Panc1 (cell line): ENCODE measurements around the gene ABCC3. TPM values are rescaled to one million over a fixed set of nuclear protein-coding genes. Genes with fewer than 3 reads are reported as not detected.
A peak's percentile ranks its signal among the peaks of the same experiment; 100 is the strongest.

Experiments
- ATAC-seq: fragments of 200-7000 bp; cut with Tn5 transposase; 2 replicates; pipeline ENCODE4 v1.9.1; 2020; ENCODE audit warnings: mild to moderate bottlenecking, moderate library complexity
- BruUV-seq: library from RNA; stranded (reverse); fragments of 400-500 nt; replicated peaks from 2 replicates; lab custom pipeline; 2021; lab: Mats Ljungman, UMichigan
- CTCF ChIA-PET: fragments of 300-600 bp; sonication (Branson Sonifier 250); formaldehyde crosslinking; loops from one replicate; lab custom pipeline; 2022; ENCODE audit warnings: antibody characterized with exemption; lab: Charles Lee
- POLR2A ChIA-PET: fragments of 300-600 bp; sonication (Branson Sonifier 250); formaldehyde crosslinking; loops from one replicate; lab custom pipeline; 2022; ENCODE audit warnings: antibody characterized with exemption; lab: Charles Lee
- DNase-seq: peaks from one replicate; pipeline ENCODE4 v3.0.0-alpha.2; 2010; ENCODE audit warnings: low read depth, low spot score
- H3K27ac ChIP-seq: 2 replicates; pipeline ENCODE4 v1.5.1; 2011; ENCODE audit warnings: mild to moderate bottlenecking, low read length, inconsistent platforms
- H3K27me3 ChIP-seq: fragments of 200-500 bp; sonication (Bioruptor generic); 2 replicates; pipeline ENCODE4 v1.6.0; 2014; ENCODE audit warnings: low read length, inconsistent platforms; ENCODE audit not compliant: control insufficient read depth, insufficient read depth
- H3K36me3 ChIP-seq: fragments of 200-500 bp; sonication (Bioruptor generic); 2 replicates; pipeline ENCODE4 v1.5.1; 2014; ENCODE audit warnings: inconsistent platforms, mild to moderate bottlenecking, low read length, moderate library complexity; ENCODE audit not compliant: control insufficient read depth, insufficient read depth
- H3K4me1 ChIP-seq: 2 replicates; pipeline ENCODE4 v1.5.1; 2011; ENCODE audit warnings: inconsistent platforms, mild to moderate bottlenecking, low read length, moderate library complexity; ENCODE audit not compliant: control insufficient read depth, insufficient read depth
- H3K4me3 ChIP-seq, 2 experiments: 2 replicates each; pipeline ENCODE4 v1.5.1; 2011 to 2012; ENCODE audit warnings: low read depth in 2 of 2, low read length in 2 of 2, mild to moderate bottlenecking in 2 of 2, inconsistent platforms in 1 of 2, moderate library complexity in 1 of 2
- H3K9me3 ChIP-seq: fragments of 200-500 bp; sonication (Bioruptor generic); 2 replicates; pipeline ENCODE4 v1.5.1; 2014; ENCODE audit warnings: low read depth, mild to moderate bottlenecking, inconsistent platforms, low read length, moderate library complexity; ENCODE audit not compliant: control insufficient read depth, insufficient read depth
- POLR2AphosphoS5 ChIP-seq: IDR thresholded peaks from 2 replicates; pipeline ENCODE4 v1.6.1; 2012; ENCODE audit warnings: mild to moderate bottlenecking, low read depth, low read length, moderate library complexity
- SIN3A ChIP-seq: IDR thresholded peaks from 2 replicates; pipeline ENCODE4 v1.6.1; 2012; ENCODE audit warnings: low read depth, mild to moderate bottlenecking, low read length, moderate library complexity, borderline replicate concordance; ENCODE audit not compliant: insufficient read depth
- TCF7L2 ChIP-seq: IDR thresholded peaks from 2 replicates; pipeline ENCODE4 v1.6.1; 2011; ENCODE audit warnings: mild to moderate bottlenecking, low read depth, low read length, inconsistent platforms
- in situ Hi-C: cut with HindIII; loops from 2 replicates; pipeline ENCODE4 v1.10.0; 2016; ENCODE audit warnings: low sequenced_read_pairs, low pct_unique_long_range_greater_than_20kb
- intact Hi-C: fragments of 100-400 bp; cut with micrococcal nuclease; formaldehyde crosslinking; loops from one replicate; pipeline ENCODE4 v1.10.0; 2022; ENCODE audit not compliant: unreplicated experiment
- total RNA-seq: library from RNA; stranded (reverse); gene quantifications from one replicate; pipeline ENCODE4 v1.2.1, GENCODE V29; 2021; ENCODE audit not compliant: unreplicated experiment
- TF ChIP-seq, protein P1 (sequence below): fragments of 450-650 bp; IDR thresholded peaks from 2 replicates; pipeline ENCODE4 v1.5.1; 2017; ENCODE audit warnings: mild to moderate bottlenecking
- TF ChIP-seq, protein P2 (sequence below), 2 experiments: IDR thresholded peaks; 2 replicates each; pipeline ENCODE4 v1.6.1; 2011 to 2012; ENCODE audit warnings: low read depth in 2 of 2, control low read depth in 1 of 2, low read length in 1 of 2, mild to moderate bottlenecking in 1 of 2, moderate library complexity in 1 of 2; ENCODE audit not compliant: insufficient read depth in 1 of 2

ABCC3 gene
- total RNA-seq, 1 experiment from 2014 or later: 128 TPM

DNA sequence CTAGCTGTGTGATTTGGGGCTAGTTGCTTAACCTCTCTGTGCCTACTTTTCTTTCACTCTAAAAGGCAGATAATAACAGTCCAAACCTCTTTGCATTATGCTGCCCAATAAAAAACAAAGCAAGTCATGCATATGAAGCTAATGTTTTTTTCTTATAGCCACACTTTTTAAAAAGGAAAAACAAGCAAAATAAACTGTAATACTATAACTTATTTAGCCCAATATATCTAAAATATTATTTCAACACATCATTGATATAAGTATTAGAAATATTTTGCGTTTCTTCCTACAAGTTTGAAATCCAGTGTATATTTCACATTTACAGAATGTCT is 50.6 kb downstream of the ABCC3 start:
- POLR2A ChIA-PET: interaction anchor here (1.7 kb wide), 1 partner anchor 46 kb away, joined by 4 read pairs; no protein-coding TSS in a partner anchor
- peaks cover 55% of the 10 kb centered on the region for H3K4me1 ChIP-seq
- H3K9me3 ChIP-seq: no peaks in the 10 kb centered on the region
- TF ChIP-seq POLR2AphosphoS5 (no peak), TCF7L2 (no peak), SIN3A (no peak)
- TF ChIP-seq, protein P1, sequence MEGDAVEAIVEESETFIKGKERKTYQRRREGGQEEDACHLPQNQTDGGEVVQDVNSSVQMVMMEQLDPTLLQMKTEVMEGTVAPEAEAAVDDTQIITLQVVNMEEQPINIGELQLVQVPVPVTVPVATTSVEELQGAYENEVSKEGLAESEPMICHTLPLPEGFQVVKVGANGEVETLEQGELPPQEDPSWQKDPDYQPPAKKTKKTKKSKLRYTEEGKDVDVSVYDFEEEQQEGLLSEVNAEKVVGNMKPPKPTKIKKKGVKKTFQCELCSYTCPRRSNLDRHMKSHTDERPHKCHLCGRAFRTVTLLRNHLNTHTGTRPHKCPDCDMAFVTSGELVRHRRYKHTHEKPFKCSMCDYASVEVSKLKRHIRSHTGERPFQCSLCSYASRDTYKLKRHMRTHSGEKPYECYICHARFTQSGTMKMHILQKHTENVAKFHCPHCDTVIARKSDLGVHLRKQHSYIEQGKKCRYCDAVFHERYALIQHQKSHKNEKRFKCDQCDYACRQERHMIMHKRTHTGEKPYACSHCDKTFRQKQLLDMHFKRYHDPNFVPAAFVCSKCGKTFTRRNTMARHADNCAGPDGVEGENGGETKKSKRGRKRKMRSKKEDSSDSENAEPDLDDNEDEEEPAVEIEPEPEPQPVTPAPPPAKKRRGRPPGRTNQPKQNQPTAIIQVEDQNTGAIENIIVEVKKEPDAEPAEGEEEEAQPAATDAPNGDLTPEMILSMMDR: no peak
- TF ChIP-seq, protein P2, sequence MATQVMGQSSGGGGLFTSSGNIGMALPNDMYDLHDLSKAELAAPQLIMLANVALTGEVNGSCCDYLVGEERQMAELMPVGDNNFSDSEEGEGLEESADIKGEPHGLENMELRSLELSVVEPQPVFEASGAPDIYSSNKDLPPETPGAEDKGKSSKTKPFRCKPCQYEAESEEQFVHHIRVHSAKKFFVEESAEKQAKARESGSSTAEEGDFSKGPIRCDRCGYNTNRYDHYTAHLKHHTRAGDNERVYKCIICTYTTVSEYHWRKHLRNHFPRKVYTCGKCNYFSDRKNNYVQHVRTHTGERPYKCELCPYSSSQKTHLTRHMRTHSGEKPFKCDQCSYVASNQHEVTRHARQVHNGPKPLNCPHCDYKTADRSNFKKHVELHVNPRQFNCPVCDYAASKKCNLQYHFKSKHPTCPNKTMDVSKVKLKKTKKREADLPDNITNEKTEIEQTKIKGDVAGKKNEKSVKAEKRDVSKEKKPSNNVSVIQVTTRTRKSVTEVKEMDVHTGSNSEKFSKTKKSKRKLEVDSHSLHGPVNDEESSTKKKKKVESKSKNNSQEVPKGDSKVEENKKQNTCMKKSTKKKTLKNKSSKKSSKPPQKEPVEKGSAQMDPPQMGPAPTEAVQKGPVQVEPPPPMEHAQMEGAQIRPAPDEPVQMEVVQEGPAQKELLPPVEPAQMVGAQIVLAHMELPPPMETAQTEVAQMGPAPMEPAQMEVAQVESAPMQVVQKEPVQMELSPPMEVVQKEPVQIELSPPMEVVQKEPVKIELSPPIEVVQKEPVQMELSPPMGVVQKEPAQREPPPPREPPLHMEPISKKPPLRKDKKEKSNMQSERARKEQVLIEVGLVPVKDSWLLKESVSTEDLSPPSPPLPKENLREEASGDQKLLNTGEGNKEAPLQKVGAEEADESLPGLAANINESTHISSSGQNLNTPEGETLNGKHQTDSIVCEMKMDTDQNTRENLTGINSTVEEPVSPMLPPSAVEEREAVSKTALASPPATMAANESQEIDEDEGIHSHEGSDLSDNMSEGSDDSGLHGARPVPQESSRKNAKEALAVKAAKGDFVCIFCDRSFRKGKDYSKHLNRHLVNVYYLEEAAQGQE (IDR thresholded peaks at IDR 0.05; ENCODE audit: insufficient read depth in 1 of 2, low read depth in 2 of 2, low read length in 1 of 2): no peak
- intact Hi-C loops (no loop called here), in situ Hi-C loops (no loop called here)
- peak overlapping the region; percentile 78 for H3K27ac ChIP-seq
- no peak for ATAC-seq
- no TSS peak for BruUV-seq
- no peak for DNase-seq
- H3K4me3 ChIP-seq: no peak overlapping the region
- no peaks in the 10 kb centered on the region for H3K27me3 ChIP-seq
- H3K36me3 ChIP-seq: no peaks in the 10 kb centered on the region
- CTCF ChIA-PET: interaction anchor here (1.2 kb wide), 1 partner anchor 47 kb away, joined by 3 read pairs; no protein-coding TSS in a partner anchor

DNA sequence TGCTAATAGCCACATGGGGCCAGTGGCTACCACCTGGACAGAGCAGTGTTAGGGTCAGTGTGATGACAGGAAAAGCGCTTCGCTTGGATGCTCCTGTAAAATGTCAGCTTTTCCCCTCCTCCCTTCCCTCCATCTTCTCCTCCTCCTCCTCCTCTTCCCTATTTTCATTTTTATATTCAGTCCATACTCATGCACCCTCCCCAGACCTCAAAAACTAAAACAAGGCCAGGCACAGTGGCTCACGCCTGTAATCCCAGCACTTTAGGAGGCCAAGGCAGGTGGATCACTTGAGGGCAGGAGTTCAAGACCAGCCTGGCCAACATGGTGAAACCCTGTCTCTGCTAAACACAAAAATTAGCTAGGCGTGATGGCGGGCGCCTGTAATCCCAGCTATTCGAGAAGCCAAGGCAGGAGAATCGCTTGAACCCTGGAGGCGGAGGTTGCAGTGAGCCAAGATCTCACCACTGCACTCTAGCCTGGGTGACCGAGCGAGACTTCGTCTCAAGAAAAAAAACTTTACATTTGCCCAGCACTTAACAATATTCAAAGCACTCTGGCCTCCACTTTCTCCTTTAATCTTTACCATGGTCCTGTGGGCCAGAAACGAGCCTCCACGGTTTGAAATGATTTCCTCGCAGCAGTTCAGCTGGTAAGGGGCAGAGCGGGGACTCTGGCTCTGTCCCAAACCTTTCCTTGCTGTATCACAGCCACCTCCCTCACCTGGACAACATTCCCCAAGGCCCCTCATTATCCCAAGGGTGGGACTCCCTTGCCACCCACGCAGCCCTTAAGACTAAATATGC is 51.2 kb downstream of the ABCC3 start:
- CTCF ChIA-PET: no interaction called here
- no peak for DNase-seq
- no peak for TF ChIP-seq TCF7L2
- TF ChIP-seq, protein P1: no peak
- TF ChIP-seq POLR2AphosphoS5: no peak
- TF ChIP-seq, protein P2 (IDR thresholded peaks at IDR 0.05; ENCODE audit: insufficient read depth in 1 of 2, low read depth in 2 of 2, low read length in 1 of 2): no peak
- TF ChIP-seq SIN3A: no peak
- H3K27ac ChIP-seq: peak overlapping the region; percentile 78
- H3K4me3 ChIP-seq: no peak overlapping the region
- ATAC-seq: no peak
- in situ Hi-C loops (no loop called here), intact Hi-C loops (no loop called here)
- no TSS peak for BruUV-seq
- H3K27me3 ChIP-seq: no peaks in the 10 kb centered on the region
- POLR2A ChIA-PET: interaction anchor here (0.6 kb wide), 1 partner anchor 174 kb away, joined by 3 read pairs; no protein-coding TSS in a partner anchor
- H3K4me1 ChIP-seq: peaks cover 61% of the 10 kb centered on the region
- H3K36me3 ChIP-seq: no peaks in the 10 kb centered on the region
- H3K9me3 ChIP-seq: no peaks in the 10 kb centered on the region
